GM21723 (cell line): Measurements from ENCODE around the gene ATP6V1G1.

Source experiments
- ATAC-seq: cut with Tn5 transposase; IDR thresholded peaks from one replicate; pipeline ENCODE4 v1.9.1; 2021; ENCODE audit warnings: mild to moderate bottlenecking, moderate library complexity; ENCODE audit not compliant: unreplicated experiment

Gene ATP6V1G1

DNA sequence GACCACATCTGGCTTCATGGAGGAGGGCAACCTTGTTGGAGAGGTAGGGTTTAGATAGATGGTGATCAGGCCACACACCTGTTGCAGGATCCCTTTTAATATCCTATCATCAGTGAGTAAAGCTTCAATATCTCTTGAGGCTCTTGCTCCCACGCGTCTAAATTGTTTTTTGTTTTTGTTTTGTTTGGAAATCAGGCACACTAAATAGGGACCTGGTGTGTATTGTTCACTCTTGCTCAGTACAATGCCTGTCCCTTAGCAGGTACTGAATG lies 20.9 kb downstream of the ATP6V1G1 start:
- no peak for ATAC-seq

DNA sequence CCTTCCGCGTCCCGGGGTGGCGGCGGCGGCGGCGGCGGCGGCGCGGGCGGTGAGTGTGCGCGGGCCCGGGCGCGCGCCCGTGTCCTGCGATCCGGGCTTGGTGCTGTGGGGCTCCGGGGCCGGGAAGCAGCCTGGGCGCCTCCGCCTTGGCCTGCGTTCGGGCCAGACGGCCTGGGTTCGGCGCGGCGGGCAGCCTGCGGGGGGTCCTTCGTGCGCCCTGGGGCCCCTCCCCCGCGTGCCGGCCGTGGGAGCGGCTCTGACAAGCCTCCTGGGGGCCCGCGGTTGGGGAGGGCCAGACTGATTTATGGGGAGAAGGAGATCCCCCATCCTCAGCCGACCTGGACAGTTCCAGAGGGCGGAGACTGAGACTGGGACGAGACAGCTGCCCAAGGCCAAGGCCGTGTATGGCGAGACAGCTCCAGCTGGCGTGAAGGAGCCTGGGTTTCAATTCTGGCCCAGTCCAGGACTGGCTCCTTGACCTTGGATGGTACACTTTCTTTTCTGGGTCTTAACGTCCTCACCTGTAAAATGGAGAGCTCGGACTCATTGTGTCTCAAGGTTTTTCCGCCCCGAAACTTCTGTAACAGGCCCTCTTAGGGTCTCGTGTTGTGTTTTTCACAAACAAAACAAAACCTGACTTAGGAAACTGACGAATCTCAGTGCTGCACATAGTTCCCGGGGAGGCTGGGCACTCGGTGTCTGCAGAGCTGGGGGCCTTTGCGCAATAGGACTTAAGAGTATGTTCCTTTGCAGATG lies 24.1 kb downstream of the ATP6V1G1 start:
- peak; percentile 29 for ATAC-seq

DNA sequence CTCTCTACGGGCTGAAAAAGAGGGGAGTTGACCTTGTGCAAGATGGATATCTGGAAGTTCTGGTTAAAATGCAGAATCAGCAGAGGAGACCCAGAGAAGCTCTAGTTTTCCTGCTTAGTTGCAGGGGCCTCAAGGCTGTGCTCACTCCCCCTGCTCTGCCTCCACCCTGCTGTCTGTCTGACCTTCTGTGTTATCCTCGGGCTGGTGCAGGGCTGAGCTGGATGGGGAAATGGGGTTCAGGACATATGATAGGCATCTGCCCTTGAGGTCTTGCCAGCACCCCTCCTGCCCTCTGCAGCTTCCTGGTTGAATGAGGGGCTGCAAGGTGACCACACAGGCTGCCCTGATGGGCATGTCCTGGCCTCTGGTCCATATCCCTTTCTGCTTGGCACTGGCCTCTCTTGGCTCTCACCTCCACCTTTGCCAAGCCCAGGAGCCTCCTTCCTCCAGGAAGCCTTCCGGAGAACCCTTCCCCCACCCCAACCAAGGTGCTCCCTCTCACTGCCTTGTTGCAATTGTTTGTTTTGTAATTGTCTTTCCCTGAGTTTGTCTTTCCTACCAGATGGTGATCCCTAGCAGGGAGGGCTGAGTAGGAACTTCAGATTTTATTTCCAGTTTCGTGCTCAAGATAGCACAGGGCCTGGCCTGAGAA lies 24.8 kb downstream of the ATP6V1G1 start:
- ATAC-seq: no peak

DNA sequence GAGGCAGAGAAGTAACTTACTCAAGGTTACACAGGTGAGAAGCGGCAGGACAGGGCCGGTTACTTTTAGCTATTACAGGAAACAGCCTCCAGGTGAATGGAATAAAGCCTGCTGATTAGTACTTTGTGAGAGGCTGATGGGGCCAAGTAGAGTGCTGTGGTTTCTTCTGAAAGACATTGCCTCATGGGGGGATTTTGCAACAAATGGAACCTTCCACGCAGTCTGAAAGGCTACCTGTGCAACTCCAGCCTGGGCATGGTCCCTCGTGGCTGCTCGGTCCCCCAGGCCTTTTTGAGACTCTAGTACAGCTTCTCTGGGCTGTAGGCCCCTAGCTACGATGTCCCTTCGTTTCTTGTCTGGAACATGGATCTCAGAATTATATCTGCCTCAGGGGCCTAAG lies 25.5 kb downstream of the ATP6V1G1 start:
- ATAC-seq: no peak

DNA sequence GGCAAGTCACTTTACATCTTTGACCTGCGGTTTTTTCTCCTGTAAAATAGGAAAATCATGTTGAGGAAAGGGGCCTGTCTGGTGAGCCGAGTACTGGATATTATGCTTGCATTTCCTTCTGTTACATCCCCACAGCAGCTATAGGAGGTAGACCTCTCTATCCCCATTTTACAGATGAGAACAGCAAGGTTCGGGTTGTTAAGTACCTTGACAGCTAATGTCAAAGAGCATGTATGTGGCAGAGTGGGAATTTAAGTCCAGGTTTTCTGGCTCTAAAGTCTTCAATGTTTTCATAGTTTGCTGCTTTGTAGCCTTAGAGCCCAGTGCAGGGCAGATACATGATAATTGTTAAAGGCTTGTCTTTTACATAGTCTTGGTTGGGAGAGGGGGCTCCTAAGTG lies 26.4 kb downstream of the ATP6V1G1 start:
- ATAC-seq: no peak

DNA sequence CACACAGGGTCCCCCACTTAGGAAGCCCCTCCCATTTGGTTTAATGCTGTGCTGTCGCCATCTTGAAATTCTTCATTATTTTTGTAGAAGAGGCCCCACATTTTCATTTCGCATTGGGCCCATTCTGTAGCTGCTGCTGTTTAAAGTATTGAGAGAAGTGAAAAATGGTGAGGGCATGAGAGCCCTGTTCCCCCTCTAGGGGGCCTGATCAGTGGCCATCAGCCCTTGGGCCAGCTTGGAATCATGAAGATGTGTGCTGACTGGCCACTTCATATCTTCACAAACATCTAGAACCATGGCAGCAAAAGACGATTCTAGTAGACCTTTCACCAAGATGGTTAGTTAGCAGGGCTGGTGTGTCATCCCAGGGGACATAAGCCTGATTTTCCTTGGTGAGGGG lies 26.8 kb downstream of the ATP6V1G1 start:
- no peak for ATAC-seq

DNA sequence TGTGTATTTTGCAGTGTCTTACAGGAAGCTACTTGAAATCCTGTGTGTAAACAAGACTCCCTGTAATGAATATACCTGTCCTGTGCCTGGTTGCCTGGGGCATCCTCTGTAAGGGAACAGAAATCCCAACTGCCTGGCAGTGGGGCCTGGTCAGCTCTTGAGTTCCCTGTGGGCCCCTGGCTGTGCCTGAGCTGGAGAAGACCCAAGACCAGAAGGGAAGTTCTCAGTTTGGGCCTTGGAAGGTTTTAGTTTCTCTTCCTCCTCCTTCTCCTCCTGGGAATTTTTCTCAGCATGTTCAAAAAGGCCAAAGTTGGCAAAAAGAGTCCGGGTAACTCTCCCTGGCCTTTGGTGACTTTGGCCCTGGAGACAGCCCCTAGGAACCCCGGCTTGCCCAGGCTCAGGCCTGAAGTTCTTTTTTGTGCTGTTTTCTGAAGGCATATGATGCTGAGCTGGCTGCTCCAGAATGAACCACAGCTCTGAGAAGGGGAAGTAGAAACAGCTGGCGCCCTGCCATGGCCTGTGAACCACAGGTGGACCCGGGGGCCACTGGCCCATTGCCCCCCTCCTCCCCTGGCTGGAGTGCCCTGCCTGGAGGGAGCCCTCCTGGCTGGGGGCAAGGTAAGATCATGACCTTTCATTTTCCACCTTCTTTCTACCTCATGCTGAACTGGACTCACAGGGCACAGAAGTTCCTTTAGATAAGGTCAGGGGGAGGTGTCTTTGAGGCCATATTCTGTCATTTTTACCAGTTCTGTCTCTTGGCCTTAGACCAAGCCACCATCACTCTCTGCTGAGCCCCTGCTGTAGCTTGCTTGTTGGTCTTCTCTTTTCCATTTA lies 29.3 kb downstream of the ATP6V1G1 start:
- ATAC-seq: peak; percentile 74

DNA sequence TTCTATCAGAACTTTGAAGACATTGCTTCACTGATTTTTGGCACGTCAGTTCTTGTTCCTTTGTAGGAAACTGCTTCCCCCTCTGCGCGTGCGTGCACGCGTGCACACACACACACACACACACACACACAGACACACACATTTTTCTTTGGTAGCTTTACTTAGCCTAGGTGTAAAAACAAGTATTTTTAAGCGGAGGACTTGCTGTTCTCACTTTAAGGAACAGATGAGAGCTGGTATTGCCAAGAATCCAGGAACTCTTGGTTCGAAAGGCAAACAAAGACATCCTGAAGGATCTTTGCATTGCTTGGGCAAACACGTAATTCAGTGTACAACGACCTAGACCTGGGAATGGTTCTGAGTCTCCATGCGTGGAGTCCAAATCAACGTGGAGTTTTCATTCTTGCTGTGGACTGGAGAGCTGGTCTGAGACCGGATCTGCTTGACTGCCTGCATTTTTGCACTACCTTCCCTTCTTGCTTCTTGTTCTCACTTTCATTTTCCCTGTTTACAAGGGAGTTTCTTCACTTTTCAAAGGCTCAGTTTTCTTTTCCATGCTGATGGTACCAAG lies 31.7 kb downstream of the ATP6V1G1 start:
- ATAC-seq: peak; percentile 45

DNA sequence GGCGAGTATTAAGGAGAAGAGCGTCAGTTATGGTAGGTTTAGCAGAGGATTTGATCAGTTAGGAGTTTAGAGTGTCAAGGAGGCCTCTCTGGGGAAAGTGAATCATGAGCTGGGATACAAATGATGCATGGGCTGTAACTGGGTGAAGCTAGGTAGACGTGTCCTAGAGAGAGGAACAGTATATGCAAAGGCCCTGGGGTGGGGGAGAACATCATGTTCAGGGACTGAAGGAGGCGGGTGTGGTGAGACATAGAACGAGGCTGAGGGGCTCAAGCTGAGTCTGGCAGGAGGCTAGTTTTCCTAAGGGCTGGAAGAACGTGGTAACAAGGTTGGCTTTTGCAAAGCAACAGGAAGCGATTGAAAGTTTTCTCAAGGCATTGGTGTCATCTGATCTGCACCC lies 34.0 kb downstream of the ATP6V1G1 start:
- no peak for ATAC-seq

DNA sequence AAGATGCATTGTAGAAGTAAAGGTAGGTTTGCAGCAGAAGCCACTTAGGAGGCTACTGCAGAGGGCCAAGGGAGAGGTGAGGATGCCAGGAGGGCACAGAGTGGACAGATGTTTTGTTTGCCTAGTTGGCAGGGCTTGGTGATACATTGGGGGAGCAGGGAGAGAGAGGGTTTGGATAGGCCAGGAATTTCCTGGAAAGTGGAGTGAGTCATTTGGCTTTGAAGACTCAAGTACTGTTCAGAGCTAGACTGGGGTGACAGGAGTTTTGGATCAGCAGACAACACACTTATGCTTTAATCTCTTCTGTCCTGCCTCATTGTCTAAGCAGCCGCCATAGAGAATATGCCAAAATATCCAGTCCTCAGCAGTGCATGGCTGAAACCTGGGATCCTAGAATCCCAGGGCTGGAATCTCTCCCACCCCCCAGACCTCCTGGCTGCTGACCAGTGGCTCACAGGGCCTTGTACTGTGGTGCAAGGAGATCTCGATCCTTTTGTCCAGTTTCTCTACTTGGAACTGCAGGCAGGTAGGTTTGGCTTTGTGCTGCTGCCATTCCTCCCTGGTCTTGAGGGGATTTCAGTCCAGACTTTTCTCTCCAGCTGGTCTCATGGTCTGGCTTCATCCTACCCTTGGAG lies 34.5 kb downstream of the ATP6V1G1 start:
- ATAC-seq: no peak

DNA sequence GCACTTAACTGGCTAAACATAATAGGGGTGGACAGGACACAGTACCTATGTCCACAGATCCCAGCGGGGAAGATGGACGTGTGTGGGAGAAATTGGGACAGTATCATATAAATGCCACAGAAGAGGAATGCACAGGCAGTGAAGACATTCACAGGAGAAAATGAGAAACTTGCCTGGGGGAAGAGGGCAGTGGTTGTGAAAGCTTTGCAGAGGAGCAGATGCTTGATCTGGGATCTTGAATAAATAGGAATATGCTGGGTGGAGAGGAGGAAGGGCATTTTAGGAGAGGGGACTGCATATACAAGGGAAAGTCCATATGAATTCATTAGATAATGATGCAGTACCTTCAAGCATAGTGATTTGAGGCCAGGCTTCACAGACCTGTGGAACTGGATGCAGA lies 37.1 kb downstream of the ATP6V1G1 start:
- ATAC-seq: no peak

DNA sequence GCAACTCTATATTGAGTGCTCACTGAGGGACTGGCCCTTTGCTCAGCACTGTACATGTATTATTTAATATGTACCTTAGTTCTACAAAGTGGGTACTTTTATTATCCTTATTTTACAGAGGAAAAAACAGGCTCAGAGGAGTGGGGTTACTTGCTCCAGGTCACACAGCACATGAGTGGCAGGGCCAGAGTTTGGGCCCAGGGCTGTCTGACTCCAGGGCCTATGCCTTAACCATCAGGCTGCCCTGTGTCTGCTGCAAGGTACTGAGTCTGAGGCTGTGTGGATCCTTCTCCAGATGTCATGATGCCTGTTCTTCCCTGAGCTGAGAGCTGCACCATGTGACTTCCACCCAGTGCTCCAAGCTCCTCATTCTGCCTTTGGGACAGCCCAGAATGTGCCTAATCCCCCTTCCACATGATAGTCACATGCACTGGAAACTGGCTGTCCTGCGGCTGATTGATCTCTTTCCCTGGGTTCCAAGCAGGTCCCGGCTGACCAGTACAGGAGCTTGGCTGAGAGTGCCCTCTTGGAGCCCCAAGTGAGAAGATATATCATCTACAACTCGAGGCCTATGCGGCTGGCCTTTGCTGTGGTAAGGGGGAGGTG lies 38.9 kb downstream of the ATP6V1G1 start:
- no peak for ATAC-seq

DNA sequence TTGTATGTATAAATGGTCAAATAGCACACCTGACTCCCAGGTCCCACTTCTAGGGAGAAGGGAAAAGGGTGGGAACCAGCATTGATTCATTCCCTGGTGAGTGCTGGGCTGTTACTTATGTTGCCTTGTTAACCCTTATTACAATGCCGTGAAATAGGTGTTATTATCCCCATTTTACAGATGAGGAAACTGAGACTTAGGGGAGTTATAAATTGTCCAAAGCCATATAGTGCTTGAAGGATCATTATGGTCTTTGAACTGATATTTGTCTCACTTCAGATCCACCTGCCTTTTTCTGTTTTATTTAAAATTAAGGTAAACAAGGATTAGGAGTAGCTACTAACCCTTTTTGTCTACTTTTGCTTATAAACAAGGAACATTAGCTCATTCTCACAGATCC lies 40.0 kb downstream of the ATP6V1G1 start:
- ATAC-seq: no peak

DNA sequence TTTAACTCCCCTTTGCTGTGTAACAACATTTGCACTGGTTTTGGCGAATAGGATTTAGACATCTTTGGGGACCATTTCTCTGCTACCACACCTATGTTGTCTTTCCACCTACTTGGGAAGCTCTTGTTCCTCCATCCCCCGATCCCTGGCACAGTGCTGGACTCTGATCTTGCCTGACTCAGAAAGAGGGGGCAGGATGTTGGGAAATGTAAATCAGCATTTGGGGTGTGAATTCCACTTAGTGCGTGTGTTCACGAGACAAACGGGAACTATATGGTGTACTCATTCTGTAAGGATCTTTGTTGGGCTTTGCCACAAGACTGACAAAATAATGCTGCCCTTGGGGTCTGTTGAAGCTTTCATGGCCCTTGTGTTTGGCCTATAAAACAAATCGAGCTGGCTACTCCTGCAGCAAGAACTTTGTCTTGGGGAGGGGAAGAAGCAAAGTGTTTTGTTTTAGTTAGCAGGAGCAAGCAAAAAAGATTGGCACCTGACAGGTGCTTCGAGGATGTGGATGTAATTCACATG lies 42.1 kb downstream of the ATP6V1G1 start:
- no peak for ATAC-seq

DNA sequence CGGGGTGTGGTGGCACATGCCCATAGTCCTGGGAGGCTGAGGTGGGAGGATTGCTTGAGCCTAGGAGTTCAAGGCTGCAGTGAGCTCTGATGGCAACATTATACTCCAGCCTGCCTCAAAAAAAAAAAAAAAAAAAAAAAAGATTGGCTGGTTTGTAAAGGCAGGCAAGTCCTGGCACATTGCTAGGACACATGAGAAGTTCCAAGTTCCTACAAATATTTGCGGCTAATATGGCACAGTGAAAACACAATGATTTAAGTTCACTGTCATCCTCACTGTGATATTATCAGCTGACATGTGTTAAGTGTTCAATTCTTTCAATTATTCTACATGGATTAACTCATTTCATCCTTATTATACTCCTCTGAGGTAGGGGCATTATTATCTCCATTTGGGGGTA lies 43.6 kb downstream of the ATP6V1G1 start:
- ATAC-seq: no peak

DNA sequence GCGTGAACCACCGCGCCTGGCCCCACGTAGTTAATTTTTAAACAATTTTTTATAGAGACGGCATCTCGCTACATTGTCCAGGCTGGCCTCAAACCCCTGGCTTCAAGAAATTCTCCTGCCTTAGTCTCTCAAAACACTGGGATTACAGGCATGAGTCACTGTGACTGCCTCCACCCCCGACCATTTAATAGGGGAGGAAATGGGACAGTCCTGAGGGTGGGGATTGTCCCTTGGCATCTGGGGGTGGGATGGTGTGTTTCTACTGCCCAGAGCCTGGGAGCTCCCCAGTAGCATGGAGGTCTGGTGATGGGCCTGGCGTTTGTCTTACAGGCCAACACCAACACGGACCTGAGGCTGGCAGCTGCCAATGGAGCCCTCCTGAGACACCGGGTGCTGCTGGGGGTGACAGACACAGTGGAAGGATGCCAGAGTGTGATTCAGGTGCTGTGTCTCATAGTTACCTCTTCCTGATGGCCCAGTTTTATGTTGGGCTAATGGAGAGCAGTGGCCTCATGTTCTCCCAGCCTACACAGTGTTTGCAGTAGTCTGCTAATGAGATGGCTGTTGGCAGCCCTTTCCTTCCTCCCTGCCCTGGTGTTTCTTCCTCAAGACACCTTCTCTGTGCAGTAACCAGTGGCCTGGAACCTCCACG lies 46.0 kb downstream of the ATP6V1G1 start:
- ATAC-seq: no peak

DNA sequence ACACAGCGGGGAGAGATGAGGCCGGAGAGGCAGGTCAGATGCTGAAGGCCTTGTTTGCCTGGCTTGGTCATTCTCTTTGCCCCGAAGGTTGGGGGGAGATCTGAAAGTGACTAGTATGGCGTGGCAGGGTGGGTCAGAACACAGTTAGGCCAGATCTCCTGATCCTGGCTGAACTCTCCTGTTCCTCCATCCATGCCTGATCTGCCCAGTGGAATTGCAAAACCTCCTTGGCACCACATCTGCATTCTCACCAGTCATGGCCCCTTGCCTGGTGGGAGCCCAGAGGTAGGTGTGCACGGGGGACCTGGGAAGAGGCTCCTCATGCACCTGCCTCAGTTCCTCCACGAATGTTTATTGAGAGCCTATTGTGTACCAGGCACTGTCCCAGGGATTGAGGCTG lies 46.8 kb downstream of the ATP6V1G1 start:
- ATAC-seq: no peak

DNA sequence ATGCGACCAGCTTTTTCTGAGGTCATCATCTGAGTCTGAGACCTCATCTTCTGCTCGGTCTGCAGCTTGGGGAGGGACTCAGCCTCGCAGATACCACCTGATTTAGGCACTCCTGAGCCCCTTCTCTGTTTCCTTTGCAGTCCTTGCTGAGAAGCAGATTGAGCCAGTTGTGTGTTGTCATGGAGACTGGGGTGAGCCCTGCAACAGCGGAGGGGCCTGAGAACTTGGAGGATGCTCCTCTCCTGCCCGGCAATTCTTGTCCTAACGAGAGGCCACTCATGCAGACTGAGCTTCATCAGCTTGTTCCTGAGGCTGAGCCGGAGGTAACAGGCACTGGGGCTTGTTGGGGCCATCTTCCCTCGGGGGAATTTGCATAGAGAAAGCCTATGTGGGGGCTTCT lies 50.8 kb downstream of the ATP6V1G1 start:
- ATAC-seq: no peak

DNA sequence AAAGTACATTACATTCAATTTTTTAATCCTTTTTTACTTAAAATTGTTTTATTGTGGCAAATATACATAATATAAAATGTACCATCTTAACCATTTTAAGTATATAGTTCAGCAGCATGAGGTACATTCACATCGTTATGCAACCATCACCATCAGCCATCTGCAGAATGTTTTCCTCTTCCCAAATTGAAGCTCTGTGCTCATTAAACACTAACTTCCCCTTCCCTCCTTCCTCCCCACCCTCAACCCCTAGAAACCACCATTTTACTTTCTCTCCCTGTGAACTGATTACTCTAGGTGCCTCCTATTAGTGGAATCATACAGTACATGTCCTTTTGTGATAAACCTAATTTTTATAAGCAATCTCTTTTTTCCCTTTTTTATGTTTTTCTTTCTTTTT lies 54.4 kb downstream of the ATP6V1G1 start:
- ATAC-seq: no peak

DNA sequence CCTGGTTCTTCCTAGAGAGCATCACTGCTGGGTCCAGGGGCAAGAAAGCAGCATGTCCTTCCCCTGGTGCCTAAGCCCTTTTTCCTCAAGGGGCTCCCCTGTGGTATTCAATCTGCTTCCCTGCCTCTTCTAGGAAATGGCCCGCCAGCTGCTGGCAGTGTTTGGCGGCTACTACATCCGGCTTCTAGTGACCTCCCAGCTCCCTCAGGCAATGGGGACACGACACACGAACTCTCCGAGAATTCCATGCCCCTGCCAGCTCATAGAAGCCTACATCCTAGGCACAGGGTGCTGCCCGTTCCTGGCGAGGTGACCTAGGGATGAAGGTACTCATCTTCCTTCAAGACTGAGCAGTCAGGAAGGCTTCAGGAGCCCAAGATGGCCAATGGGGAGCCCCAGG lies 55.4 kb downstream of the ATP6V1G1 start:
- ATAC-seq: no peak
